Measurements from ENCODE around the gene TMEM87B. TPM values are rescaled to one million over a fixed set of nuclear protein-coding genes. Genes with fewer than 3 reads are reported as not detected.

TMEM87B gene
- total RNA-seq: 10 to 100 TPM; 30.6 to 39.9 (median 35.4) TPM
- polyA plus RNA-seq: 10 to 100 TPM; 10.4 to 10.9 (median 10.8) TPM
- long read RNA-seq, donor 1: 0 reads
- long read RNA-seq, donor 2, full-length matches to known transcripts: 2 of 2 reads
- long read RNA-seq, donor 2, partial matches to known transcripts: 0 of 2 reads
- long read RNA-seq, donor 2, other reads (novel, unspliced or antisense): 0 of 2 reads

- 1% methylated on average over 31 to 86 of the region's 90 CpGs for WGBS, 5 donors
- peak; percentile 100 for DNase-seq
- Histone ChIP-seq H3K4me3 (peak within 1 kb of the TSS; percentile 71 to 98 (median 94)), H3K27me3 (replicated peaks in 1 of 7) (no peaks in the 10 kb centered on the region), H3K27ac (peak within 1 kb of the TSS; percentile 96 to 99 (median 98)), H3K36me3 (peaks cover 0 to 12% (median 1%) of the 10 kb centered on the region in 6 donors), H3K9me3 (no peaks in the 10 kb centered on the region), H3K4me1 (peaks cover 20 to 60% (median 49%) of the 10 kb centered on the region in 6 donors)
- intact Hi-C loops (cut with DNase I; ENCODE audit: low total_unique reads): no loop called here
- peak; percentile 96 to 98 (median 96) for TF ChIP-seq POLR2AphosphoS5 (IDR thresholded peaks at IDR 0.05)
- TF ChIP-seq CTCF (IDR thresholded peaks at IDR 0.05 in 8 of 11, conservative IDR thresholded peaks at IDR 0.05 in 3 of 11): no peak
- peak; percentile 21 to 88 (median 45) for TF ChIP-seq POLR2A (IDR thresholded peaks at IDR 0.05)
Observed at GRCh38 chr2:112054847-112055729, at the start of gene TMEM87B. TMEM87B (plus strand) TSS chr2:112055269; CDS start chr2:112055592, 323 bp downstream.

GRCh38 chr2:112005406-112006075 lies 49.5 kb upstream of the TMEM87B start:
- 79 to 91% (median 86%) methylated on average over 5 of the region's 5 CpGs for WGBS, 5 donors
- H3K36me3 ChIP-seq: peaks cover 0 to 56% (median 2%) of the 10 kb centered on the region in 6 donors
- H3K4me1 ChIP-seq: peaks cover 4 to 73% (median 35%) of the 10 kb centered on the region in 6 donors
- intact Hi-C loops (cut with DNase I; ENCODE audit: low total_unique reads): no loop called here
- no peak for TF ChIP-seq POLR2AphosphoS5 (IDR thresholded peaks at IDR 0.05)
- no peak for TF ChIP-seq CTCF (IDR thresholded peaks at IDR 0.05 in 8 of 11, conservative IDR thresholded peaks at IDR 0.05 in 3 of 11)
- no peak for TF ChIP-seq POLR2A (IDR thresholded peaks at IDR 0.05)
- H3K27me3 ChIP-seq (replicated peaks in 1 of 7): no peaks in the 10 kb centered on the region
- H3K27ac ChIP-seq: peak overlapping the region in 5 of 8 donors; percentile 50 to 81 (median 78)
- H3K4me3 ChIP-seq: no peak overlapping the region
- no peak for DNase-seq
- no peaks in the 10 kb centered on the region for H3K9me3 ChIP-seq

- peak overlapping the region in 5 of 8 donors; percentile 9 to 81 (median 78) for H3K27ac ChIP-seq
- no peak overlapping the region for H3K4me3 ChIP-seq
- H3K9me3 ChIP-seq: no peaks in the 10 kb centered on the region
- TF ChIP-seq CTCF (IDR thresholded peaks at IDR 0.05 in 8 of 11, conservative IDR thresholded peaks at IDR 0.05 in 3 of 11): no peak
- peak in 1 of 3 donors; percentile 47 for TF ChIP-seq POLR2AphosphoS5 (IDR thresholded peaks at IDR 0.05)
- H3K36me3 ChIP-seq: peaks cover 0 to 61% (median 2%) of the 10 kb centered on the region in 6 donors
- DNase-seq: no peak
- 42 to 76% (median 59%) methylated on average over 4 of the region's 4 CpGs for WGBS, 5 donors
- H3K4me1 ChIP-seq: peaks cover under 1 to 73% (median 31%) of the 10 kb centered on the region in 6 donors
- intact Hi-C loops (cut with DNase I; ENCODE audit: low total_unique reads): no loop called here
- H3K27me3 ChIP-seq (replicated peaks in 1 of 7): no peaks in the 10 kb centered on the region
Observed at GRCh38 chr2:112006076-112006410, 49.0 kb upstream of the TMEM87B start.
